ENCODE data around the gene DLGAP4.

The DLGAP4 gene

DNA sequence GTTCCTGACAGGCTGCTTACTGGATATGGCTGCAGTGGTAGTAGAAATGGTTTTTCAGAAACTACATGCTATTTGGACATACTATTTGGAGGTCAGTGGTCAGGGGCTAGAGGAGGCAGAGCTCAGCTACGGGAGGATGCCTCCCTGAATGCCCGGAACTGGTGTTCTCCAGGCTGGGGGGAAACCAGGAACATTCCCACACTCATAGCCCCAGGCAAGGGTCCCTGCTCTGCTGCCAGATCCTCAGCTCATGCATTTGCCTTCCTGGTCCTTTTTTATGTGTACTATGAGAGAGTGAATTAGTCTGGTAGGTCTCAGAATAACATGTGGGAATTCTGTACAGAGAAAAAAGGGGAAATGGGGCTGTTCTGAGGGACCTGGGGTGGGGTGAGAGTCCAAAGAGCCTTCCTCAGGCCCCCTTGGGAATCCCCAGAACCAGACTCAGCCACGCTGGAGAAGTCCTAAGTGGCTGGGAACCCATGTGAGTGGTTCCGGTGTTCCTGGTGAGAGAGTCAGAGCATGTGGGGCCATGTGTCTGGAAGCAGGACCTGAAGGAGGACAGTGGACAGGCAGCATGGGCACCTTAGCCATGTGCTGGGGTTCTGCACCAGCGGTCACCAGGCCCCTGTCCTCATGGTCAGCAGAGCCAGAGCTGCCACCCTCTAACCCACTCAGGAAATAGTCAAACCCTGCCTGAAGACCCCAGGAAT lies 177.2 kb downstream of the DLGAP4 start:
- TF ChIP-seq, protein P1, sequence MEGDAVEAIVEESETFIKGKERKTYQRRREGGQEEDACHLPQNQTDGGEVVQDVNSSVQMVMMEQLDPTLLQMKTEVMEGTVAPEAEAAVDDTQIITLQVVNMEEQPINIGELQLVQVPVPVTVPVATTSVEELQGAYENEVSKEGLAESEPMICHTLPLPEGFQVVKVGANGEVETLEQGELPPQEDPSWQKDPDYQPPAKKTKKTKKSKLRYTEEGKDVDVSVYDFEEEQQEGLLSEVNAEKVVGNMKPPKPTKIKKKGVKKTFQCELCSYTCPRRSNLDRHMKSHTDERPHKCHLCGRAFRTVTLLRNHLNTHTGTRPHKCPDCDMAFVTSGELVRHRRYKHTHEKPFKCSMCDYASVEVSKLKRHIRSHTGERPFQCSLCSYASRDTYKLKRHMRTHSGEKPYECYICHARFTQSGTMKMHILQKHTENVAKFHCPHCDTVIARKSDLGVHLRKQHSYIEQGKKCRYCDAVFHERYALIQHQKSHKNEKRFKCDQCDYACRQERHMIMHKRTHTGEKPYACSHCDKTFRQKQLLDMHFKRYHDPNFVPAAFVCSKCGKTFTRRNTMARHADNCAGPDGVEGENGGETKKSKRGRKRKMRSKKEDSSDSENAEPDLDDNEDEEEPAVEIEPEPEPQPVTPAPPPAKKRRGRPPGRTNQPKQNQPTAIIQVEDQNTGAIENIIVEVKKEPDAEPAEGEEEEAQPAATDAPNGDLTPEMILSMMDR (IDR thresholded peaks at IDR 0.05) = no peak
- no peak for TF ChIP-seq ZFX (IDR thresholded peaks at IDR 0.05; ENCODE audit: borderline replicate concordance)
- peak overlapping the region; percentile 5; the same call in 1 of the 2 replicates for H3K27ac ChIP-seq

DNA sequence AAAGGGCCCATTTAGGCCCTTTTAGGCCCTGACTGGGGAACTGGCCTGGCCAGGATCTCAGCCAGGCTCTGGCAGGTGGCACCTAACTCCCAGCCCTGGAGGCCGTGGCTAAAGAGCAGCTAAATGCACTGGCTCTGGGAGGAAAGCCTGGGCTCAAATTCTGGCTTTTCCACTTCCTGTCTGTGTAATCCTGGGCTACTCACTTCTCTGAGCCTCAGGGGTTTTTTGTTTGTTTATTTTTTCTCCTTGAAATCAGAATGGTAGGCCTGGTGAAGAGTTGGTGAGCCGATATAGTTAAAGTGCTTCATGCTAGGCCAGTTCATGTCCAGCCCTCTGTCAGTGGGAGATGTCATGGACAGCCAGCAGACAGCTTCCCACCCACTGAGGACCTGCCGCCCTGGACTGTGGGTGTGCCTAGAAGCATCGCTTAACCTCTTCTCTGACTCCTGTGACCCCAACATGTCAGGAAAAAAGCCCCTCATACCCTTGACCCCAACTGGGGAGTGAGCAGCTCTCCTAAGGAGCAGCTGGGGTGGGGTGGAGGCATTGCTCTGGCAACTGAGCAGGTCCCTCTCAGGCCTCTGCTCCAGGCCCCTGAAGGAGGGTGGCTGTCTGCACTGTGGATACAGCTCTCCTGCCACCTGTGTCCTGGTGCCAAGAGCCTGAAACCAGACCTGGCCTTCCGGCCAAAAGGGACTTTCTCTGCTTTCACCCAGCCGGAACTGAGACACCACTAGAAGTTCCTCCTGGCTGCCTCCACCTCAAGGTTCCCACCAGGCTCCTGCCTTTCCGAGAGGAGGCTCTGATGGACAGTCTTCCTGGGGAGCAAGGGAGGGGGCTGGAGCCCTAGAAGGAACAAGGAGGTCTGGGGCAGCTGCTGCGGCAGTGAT lies 178.0 kb downstream of the DLGAP4 start:
- TF ChIP-seq, protein P1 (IDR thresholded peaks at IDR 0.05) = no peak
- TF ChIP-seq ZFX (IDR thresholded peaks at IDR 0.05; ENCODE audit: borderline replicate concordance) = no peak
- H3K27ac ChIP-seq = peak overlapping the region; percentile 5; the same call in 1 of the 2 replicates

DNA sequence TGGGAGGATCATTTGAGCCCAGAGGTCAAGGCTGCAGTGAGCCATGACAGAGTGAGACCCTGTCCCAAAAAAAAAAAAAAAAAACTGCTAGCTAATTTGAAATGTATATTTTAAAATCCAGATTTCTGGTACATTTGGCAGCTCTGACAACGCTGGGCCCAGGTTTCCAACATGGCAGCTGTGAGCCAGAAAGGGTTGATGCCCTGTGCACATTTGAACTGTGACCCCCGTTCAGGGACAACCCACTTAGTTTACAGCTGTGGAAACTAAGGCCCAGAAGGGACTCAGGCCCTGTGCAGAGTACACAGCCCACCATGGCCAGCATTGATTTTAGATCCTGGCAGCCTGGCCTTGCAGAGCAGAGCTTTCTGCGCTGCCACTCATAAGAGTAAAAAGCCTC lies 179.1 kb downstream of the DLGAP4 start:
- no peak overlapping the region for H3K27ac ChIP-seq
- TF ChIP-seq, protein P1 (IDR thresholded peaks at IDR 0.05) = no peak
- TF ChIP-seq ZFX (IDR thresholded peaks at IDR 0.05; ENCODE audit: borderline replicate concordance) = no peak

DNA sequence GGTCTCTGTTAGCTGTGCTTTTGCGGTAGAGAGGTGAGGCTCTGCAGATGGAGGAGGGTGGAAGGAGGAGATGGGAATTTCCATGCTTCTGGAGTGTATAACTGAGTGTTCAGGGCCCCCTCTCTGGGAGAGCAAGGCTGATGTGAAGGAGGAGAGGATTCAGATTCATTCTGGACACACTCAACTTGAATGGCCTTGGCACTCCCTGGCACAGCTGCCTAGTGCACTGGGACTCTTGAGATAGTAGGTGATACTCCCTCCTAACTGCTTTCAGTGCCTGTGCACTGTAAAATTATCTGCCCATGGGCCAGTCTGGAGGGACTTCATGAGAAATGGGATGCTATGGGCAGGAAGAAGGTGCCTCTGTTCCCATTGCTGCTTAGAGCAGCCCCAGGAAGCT lies 180.9 kb downstream of the DLGAP4 start:
- H3K27ac ChIP-seq = no peak overlapping the region
- TF ChIP-seq, protein P1 (IDR thresholded peaks at IDR 0.05) = no peak
- TF ChIP-seq ZFX (IDR thresholded peaks at IDR 0.05; ENCODE audit: borderline replicate concordance) = no peak

DNA sequence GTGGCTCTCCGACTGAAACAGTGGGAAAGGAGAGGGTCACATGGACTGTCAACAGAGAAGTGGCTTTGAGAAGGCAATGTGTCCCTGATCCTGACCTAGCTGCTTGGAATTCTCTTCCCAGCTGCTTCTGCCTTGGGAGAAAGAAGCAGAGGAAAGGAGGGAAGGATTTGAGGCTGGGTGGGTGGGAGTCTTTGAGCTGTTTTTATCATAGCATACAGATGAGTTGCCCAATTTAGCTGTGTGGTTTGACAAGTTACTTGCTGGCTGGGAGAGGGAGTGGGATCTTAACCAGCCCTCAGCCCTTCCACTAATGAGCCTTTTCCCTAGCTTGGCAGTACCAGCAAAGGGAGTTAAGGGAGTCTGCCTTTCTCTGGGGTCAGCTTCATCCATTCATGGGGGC lies 184.1 kb downstream of the DLGAP4 start:
- H3K27ac ChIP-seq = no peak overlapping the region
- TF ChIP-seq, protein P1 (IDR thresholded peaks at IDR 0.05) = no peak
- TF ChIP-seq ZFX (IDR thresholded peaks at IDR 0.05; ENCODE audit: borderline replicate concordance) = no peak

DNA sequence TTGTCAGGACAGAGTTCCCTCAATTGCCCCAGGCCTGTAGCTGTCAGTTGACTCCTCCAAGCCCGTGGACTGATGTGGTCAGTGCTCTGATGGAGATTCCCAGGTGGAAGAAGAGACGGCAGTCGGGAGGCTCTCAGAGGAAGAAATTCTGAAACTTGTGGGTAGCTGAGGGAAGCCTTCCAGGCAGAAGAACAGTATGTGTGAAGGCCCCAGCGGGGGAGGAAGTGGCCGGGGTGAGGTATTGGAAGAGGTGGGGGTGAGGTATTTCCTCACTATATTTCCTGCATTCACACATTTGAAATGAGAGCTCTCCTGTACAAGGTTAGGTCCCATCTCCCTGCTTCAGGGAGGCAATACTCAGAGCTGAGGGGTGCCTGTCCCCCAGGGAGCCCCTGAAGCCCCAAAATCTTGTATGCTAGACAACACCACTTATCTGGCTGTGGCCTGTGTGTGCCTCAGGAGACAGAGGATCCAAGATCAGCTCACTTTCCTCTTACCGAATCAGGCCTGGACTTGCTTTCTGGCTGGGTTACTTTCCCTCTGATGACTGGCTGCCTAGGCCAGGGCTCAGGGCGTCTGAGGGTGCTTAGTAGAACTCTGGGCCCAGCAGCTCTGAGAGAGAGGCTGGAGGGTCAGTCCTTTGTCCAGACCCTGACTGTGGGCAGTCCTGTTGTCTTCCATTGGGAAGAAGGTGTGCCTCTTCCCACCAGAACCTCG lies 185.9 kb downstream of the DLGAP4 start:
- H3K27ac ChIP-seq = no peak overlapping the region

More for the DNA sequence above, 185.9 kb downstream of the DLGAP4 start:
- no peak for TF ChIP-seq ZFX (IDR thresholded peaks at IDR 0.05; ENCODE audit: borderline replicate concordance)
- TF ChIP-seq, protein P1 (IDR thresholded peaks at IDR 0.05) = no peak
